Limb (tissue), 2 donors: ENCODE measurements around the gene NPFFR1.
"Not testable (repeated sequence)": the region's sequence is repeated elsewhere in the genome, so short reads cannot be mapped to it uniquely, and the experiment has no call there.

ENCODE experiments used
- DNase-seq, 2 donors: peaks; one replicate each; pipeline ENCODE4 v3.0.0-alpha.2; 2016; ENCODE audit errors: extremely low spot score in 2 of 2

The NPFFR1 gene

DNA sequence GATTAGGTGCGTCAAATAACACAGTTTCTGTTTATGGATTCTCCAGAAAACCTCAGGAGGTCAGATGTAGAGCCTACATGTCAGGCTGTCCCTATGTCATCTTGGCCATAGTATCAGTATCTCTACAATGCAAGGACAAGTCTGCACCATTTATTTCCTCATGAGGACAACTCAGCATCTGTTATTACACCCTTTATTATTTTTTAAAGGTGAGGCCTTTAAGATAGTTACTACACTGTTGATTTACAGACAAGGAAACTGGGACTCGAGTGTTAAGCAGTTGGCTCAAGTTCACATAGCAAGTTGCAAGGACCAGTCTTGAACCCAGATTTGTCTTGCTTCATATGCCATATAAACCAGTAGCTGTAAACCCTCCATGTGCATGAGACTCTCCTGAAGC lies 27.3 kb downstream of the NPFFR1 start:
- DNase-seq: no peak

DNA sequence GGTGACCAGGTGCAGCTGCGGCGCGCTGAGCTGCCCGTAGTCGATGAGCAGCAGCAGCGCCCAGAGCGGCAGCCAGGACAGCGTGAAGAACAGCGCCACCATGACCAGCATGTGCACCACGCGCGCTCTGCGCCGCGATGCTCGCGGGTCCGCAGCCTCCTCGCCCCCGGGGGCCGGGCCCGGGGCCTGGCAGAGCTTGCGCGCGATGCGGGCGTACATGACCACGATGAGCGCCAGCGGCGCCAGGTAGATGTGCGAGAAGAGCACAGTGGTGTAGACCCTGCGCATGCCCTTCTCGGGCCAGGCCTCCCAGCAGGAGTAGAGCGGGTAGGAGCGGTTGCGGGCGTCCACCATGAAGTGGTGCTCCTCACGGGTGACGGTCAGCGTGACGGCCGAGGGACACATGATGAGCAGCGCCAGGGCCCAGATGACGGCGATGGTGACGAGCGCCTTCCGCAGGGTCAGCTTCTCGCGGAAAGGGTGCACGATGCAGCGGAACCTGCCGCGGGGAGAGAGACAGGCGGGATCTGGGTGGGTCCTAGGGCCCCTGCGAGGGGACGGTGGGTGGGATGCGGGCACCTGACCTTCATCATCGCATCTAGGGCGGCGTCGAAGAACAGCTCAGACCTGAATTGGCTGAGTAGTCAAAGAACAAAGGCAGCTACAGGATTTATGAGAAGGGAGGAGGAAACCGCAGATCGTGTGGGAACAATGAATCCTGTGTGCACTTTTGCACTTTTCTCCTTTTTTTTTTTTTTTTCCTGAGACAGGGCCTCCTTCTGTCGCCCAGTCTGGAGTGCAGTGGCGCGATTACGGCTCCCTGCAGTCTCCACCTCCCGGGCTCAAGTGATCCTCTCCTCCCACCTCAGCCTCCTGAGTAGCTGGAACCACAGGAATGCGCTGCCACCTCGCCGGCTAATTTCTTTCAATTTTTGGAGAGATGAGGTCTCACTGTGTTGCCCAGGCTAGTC lies 28.2 kb downstream of the NPFFR1 start:
- DNase-seq: peak in 1 of 2 donors; percentile 58

DNA sequence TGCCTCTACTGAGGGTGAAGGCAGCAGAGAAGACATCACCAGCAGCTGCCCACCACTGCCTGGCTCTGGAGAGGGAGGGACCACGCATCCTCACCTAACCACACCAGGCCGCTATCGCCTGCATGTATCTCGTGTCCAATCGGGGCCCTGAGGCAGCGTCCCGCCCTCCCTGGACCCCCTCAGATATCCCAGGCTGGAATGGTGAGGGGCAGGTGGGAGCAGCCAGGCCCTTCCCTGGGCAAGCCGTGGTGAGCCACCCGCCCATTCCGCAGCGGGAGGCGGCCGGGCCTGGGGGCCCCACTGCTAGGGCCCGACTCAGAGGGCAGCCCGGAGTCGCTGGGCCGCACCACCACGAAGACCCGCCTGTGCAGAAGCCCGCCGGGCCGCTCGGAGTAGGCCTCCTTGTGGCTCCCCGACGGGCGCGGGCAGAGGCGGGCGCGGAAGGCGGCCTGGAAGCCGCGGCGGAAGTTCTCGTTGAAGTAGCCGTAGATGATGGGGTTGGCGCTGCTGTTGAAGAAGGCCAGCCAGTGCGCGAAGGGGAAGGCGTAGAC lies 29.0 kb downstream of the NPFFR1 start:
- DNase-seq: no peak

DNA sequence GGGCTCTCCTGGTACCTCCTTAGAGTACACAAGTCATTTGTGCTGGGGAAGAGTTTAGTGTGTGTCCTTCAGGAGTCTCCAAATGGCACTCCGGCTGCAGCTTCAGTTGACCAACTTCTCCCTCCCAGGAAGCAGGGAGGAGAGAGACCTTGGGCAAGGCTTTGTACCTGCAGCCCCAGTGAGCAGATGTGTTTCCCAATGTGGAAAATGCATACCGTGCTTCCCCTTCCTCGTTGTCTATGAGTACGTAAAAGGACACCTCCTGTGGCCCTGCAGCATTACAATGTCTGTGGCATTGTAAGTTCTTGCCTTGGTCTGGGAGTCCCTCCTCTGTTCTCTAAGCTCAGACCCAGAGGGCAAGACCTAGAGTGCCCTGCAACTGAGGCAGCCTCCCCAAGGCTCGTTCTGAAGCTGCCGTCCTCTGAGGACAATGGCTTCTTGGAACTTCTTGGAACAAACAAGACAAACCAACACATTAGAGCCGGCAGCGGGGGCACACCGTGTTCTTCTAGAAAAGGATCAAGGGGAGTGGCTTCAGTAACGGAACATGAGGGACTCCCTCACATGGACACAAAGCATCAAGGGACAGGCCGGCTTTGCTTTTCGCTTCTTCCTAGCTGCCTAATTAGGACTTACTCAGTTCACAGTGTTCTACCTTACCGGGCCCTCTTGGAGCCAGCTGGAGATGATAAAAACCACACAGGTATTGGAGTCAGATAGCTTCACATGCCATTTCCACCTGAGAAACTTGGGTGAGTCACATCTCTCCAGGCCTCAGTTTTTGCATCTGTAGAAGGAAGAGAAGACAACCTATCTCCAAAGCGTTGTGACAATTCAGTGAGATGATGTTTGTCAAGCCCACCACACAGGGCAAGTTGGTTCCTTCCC lies 29.7 kb downstream of the NPFFR1 start:
- DNase-seq: no peak

GRCh38 chr10:70250961-70251680 lies 32.7 kb downstream of the NPFFR1 start:
- no peak for DNase-seq

DNA sequence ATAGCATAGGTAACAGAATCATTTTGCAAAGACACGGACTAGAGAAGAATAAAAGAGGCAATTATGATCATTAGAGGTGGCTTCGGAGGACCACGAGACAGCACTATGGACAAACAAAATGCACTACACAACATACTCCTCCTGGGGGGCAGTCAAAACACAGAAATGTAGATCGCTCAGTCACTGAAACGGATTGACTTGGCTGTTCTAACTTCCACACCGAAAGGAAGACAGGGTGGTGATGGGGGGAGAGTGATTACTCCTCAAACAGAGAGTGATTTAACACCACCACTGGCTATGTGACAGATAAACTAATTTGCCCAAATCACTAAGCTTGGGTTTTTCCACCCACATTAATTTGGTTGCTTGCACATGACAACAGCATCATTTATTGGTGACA lies 36.4 kb downstream of the NPFFR1 start:
- DNase-seq: no peak

- DNase-seq: no peak
Observed at GRCh38 chr10:70241081-70241480, 42.7 kb downstream of the NPFFR1 start.

DNA sequence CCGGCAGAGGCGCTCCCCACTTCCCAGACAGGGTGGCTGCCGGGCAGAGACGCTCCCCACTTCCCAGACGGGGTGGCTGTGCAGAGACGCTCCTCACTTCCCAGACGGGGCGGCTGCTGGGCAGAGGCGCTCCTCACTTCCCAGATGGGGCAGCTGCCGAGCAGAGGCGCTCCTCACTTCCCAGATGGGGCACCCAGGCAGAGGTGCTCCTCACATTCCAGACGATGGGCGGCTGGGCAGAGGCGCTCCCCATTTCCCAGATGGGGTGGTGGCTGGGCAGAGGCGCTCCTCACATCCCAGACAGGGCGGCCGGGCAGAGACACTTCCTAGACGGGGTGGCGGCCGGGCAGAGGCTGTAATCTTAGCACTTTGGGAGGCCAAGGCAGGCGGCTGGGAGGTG lies 43.8 kb downstream of the NPFFR1 start:
- DNase-seq: not testable (repeated sequence)

- DNase-seq: not testable (repeated sequence)
Observed at GRCh38 chr10:70239077-70239976, 44.5 kb downstream of the NPFFR1 start.

DNA sequence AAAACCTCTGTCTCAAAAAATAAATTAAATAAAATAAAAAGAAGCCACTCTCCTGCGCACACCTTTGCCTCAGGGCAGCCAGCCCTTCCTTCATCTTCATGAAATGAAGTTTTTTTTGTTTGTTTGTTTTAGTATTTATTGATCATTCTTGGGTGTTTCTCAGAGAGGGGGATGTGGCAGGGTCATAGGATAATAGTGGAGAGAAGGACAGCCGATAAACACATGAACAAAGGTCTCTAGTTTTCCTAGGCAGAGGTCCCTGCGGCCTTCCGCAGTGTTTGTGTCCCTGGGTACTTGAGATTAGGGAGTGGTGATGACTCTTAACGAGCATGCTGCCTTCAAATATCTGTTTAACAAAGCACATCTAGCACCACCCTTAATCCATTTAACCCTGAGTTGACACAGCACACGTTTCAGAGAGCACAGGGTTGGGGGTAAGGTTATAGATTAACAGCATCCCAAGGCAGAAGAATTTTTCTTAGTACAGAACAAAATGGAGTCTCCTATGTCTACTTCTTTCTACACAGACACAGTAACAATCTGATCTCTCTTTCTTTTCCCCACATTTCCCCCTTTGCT lies 45.8 kb downstream of the NPFFR1 start:
- not testable (repeated sequence) for DNase-seq

DNA sequence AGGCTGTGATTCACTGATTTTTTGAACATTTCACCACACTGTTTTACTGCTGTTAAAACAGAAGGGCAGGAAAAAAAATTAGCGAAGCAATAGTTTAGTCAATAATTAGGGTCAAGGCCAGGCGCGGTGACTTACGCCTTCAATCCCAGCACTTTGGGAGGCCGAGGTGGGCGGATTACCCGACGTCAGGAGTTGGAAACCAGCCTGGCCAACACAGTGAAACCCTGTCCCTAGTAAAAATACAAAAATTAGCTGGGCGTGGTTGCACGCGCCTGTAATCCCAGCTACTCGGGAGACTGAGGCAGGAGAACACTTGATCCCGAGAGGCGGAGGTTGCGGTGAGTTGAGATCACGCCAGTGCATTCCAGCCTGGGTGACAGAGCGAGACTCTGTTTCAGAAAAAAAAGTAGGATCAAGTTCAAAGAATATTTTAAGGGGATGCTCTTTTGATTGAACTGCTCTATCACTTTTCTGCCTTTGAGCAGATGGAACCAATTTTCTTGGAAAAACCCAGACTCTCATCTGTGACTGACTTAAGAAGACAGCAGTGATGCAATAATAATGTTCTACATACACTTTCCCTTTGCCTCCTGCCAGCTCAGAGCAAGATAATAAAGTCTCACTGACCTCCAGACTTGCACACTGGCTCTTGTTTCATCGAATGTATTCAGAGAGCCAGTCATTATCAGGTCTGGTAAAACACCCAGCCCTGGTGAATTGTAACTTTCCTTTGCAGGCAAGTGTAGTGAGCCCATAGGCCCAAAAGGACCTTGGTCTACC lies 48.9 kb downstream of the NPFFR1 start:
- DNase-seq: peak in 1 of 2 donors; percentile 10

- DNase-seq: no peak
Observed at GRCh38 chr10:70233939-70234300, 49.9 kb downstream of the NPFFR1 start.

GRCh38 chr10:70233109-70233938 lies 50.5 kb downstream of the NPFFR1 start, which contains the start of gene PPA1:
Gene PPA1 (minus strand): TSS chr10:70233429. CDS start chr10:70233327, 102 bp downstream.
- peak; percentile 98 to 99 for DNase-seq

DNA sequence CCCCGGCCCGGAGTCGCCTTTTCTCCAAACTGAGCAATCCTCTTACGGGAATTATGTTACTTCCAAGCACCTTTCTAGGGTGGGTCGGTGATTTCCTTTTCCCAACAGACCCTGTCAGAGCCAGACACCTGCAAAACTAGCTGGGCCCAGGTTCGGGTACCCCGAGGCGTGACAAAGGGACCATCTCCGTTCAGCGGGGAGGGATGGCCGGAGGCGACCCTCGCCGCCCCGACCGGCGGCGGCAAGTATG lies 51.0 kb downstream of the NPFFR1 start:
- no peak for DNase-seq

GRCh38 chr10:70232155-70232858 lies 51.5 kb downstream of the NPFFR1 start:
- DNase-seq: peak in 1 of 2 donors; percentile 53

- DNase-seq: no peak
Observed at GRCh38 chr10:70228491-70228890, 55.3 kb downstream of the NPFFR1 start.

DNA sequence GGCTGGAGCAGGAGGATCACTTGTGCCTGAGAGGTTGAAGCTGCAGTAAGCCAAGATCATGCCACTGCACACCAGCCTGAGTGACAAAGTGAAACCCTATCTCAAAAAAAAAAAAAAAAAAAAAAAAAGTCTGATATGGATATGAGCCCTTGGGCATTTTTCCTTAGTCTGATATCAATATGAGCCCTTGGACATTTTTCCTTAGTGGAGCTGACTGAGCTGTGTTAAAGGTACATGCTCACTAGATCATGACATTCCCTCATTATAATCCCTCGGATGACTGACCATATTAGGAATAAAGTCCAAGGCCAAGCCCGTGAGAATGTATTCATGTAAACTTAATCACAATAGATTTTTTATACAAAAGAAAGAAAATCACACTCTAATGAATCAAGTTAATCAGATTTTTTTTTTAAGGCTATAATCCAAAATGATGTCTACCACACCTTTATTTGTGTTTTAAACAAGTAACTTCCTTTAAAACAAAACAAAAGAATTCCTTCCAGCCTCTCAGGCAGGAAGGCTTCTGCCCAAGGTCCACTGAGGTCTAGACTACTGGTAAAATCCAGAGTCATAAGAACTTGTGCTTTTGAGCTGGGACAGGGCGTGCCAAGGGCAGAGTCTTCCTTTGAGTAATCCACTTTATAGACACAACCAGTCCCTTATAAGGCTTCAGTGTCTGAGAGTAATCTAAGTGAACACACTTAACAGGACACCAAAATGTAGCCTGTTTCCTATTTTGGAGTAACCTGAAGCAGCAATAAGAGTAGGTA lies 56.1 kb downstream of the NPFFR1 start:
- DNase-seq: no peak
